Measurements from ENCODE around the gene GPR143. TPM values are rescaled to one million over a fixed set of nuclear protein-coding genes. Genes with fewer than 3 reads are reported as not detected.

Gene GPR143
- total and polyA plus RNA-seq, 4 donors = 0.33 to 1.4 (median 0.48) TPM

DNA sequence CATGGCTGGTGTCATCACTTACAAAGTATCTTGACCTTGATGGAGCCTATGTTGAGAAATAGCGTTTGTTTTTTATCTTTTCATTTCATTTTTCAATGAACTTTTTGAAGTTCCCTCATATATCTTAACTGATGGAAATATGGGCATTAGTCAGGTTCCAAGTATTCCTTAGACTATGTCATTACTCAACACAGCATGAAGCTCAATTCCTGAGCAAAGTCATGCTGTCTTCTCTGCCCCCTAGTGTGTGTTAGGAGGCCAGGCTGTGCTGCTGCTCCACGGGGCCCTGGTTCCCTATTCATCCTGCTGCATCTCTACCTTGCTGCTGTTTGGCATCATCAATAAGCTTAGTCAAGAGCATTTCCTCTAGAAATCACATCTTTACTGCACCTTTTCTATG is 40.9 kb downstream of the GPR143 start:
- no peak overlapping the region for H3K9ac ChIP-seq (ENCODE audit: low read depth in 1 of 2, low read length in 2 of 2)
- no peaks in the 10 kb centered on the region for H3K4me1 ChIP-seq (ENCODE audit: control insufficient read depth in 4 of 4, insufficient read depth in 4 of 4, low read length in 3 of 4)
- H3K27ac ChIP-seq (ENCODE audit: low read depth in 1 of 2, low read length in 2 of 2) = no peak overlapping the region
- no peak overlapping the region for H3K4me3 ChIP-seq (ENCODE audit: low read depth in 1 of 3, low read length in 3 of 3)
- WGBS = 94% methylated on average over 2 of the region's 2 CpGs
- H3K27me3 ChIP-seq (ENCODE audit: control insufficient read depth in 4 of 4, insufficient read depth in 4 of 4, low read length in 3 of 4) = no peaks in the 10 kb centered on the region
- peaks cover 0 to 42% (median 5%) of the 10 kb centered on the region in 4 donors for H3K9me3 ChIP-seq (ENCODE audit: control insufficient read depth in 4 of 4, low read length in 3 of 4)
- peaks cover 0 to 4% (median 0%) of the 10 kb centered on the region in 4 donors for H3K36me3 ChIP-seq (ENCODE audit: control insufficient read depth in 4 of 4, insufficient read depth in 3 of 4, low read depth in 1 of 4, low read length in 3 of 4)
- TF ChIP-seq TAF1 (conservative IDR thresholded peaks at IDR 0.05) (no peak), FOXA2 (IDR thresholded peaks at IDR 0.05) (no peak), RXRA (IDR thresholded peaks at IDR 0.05) (no peak), YY1 (IDR thresholded peaks at IDR 0.05) (no peak), SP1 (IDR thresholded peaks at IDR 0.05) (no peak), RAD21 (IDR thresholded peaks at IDR 0.05) (no peak), FOXA1 (IDR thresholded peaks at IDR 0.05) (no peak), HNF4A (conservative IDR thresholded peaks at IDR 0.05) (no peak), NR2F2 (IDR thresholded peaks at IDR 0.05) (no peak)
- TF ChIP-seq, protein P1, sequence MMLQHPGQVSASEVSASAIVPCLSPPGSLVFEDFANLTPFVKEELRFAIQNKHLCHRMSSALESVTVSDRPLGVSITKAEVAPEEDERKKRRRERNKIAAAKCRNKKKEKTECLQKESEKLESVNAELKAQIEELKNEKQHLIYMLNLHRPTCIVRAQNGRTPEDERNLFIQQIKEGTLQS (IDR thresholded peaks at IDR 0.05) = no peak
- TF ChIP-seq, protein P2, sequence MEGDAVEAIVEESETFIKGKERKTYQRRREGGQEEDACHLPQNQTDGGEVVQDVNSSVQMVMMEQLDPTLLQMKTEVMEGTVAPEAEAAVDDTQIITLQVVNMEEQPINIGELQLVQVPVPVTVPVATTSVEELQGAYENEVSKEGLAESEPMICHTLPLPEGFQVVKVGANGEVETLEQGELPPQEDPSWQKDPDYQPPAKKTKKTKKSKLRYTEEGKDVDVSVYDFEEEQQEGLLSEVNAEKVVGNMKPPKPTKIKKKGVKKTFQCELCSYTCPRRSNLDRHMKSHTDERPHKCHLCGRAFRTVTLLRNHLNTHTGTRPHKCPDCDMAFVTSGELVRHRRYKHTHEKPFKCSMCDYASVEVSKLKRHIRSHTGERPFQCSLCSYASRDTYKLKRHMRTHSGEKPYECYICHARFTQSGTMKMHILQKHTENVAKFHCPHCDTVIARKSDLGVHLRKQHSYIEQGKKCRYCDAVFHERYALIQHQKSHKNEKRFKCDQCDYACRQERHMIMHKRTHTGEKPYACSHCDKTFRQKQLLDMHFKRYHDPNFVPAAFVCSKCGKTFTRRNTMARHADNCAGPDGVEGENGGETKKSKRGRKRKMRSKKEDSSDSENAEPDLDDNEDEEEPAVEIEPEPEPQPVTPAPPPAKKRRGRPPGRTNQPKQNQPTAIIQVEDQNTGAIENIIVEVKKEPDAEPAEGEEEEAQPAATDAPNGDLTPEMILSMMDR (IDR thresholded peaks at IDR 0.05; ENCODE audit: low read depth, low read length, missing input control) = no peak
- TF ChIP-seq, protein P3, sequence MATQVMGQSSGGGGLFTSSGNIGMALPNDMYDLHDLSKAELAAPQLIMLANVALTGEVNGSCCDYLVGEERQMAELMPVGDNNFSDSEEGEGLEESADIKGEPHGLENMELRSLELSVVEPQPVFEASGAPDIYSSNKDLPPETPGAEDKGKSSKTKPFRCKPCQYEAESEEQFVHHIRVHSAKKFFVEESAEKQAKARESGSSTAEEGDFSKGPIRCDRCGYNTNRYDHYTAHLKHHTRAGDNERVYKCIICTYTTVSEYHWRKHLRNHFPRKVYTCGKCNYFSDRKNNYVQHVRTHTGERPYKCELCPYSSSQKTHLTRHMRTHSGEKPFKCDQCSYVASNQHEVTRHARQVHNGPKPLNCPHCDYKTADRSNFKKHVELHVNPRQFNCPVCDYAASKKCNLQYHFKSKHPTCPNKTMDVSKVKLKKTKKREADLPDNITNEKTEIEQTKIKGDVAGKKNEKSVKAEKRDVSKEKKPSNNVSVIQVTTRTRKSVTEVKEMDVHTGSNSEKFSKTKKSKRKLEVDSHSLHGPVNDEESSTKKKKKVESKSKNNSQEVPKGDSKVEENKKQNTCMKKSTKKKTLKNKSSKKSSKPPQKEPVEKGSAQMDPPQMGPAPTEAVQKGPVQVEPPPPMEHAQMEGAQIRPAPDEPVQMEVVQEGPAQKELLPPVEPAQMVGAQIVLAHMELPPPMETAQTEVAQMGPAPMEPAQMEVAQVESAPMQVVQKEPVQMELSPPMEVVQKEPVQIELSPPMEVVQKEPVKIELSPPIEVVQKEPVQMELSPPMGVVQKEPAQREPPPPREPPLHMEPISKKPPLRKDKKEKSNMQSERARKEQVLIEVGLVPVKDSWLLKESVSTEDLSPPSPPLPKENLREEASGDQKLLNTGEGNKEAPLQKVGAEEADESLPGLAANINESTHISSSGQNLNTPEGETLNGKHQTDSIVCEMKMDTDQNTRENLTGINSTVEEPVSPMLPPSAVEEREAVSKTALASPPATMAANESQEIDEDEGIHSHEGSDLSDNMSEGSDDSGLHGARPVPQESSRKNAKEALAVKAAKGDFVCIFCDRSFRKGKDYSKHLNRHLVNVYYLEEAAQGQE (IDR thresholded peaks at IDR 0.05) = no peak
- TF ChIP-seq, protein P4, sequence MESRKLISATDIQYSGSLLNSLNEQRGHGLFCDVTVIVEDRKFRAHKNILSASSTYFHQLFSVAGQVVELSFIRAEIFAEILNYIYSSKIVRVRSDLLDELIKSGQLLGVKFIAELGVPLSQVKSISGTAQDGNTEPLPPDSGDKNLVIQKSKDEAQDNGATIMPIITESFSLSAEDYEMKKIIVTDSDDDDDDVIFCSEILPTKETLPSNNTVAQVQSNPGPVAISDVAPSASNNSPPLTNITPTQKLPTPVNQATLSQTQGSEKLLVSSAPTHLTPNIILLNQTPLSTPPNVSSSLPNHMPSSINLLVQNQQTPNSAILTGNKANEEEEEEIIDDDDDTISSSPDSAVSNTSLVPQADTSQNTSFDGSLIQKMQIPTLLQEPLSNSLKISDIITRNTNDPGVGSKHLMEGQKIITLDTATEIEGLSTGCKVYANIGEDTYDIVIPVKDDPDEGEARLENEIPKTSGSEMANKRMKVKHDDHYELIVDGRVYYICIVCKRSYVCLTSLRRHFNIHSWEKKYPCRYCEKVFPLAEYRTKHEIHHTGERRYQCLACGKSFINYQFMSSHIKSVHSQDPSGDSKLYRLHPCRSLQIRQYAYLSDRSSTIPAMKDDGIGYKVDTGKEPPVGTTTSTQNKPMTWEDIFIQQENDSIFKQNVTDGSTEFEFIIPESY (IDR thresholded peaks at IDR 0.05) = no peak
- TF ChIP-seq, protein P5, sequence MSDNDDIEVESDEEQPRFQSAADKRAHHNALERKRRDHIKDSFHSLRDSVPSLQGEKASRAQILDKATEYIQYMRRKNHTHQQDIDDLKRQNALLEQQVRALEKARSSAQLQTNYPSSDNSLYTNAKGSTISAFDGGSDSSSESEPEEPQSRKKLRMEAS (IDR thresholded peaks at IDR 0.05) = no peak
- no peak for DNase-seq (ENCODE audit: low spot score)

DNA sequence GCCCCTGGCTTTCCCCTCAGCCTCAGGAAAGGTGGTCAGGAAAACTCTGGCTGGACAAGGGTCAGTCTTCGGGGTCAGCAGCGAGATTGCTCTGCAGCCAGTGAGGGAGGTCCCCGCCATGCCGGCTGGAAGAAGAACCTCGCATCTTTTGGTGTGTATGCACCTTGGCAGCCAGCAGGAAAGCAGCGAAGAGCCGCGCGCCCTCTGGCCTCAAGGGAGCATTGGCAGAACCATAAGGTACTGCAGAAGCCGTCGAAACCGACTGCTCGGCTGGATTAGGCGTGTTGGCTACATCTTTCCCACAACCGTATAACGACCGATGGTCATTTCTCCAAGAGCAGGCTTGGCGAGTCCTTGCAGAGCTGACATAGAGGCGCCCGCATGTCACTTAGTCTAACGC is 48.3 kb downstream of the GPR143 start:
- WGBS = 98% methylated on average over 21 of the region's 21 CpGs
- peaks cover 0 to 7% (median under 1%) of the 10 kb centered on the region in 4 donors for H3K9me3 ChIP-seq (ENCODE audit: control insufficient read depth in 4 of 4, low read length in 3 of 4)
- no peak for DNase-seq (ENCODE audit: low spot score)
- TF ChIP-seq FOXA2 (IDR thresholded peaks at IDR 0.05) (no peak), HNF4A (conservative IDR thresholded peaks at IDR 0.05) (no peak), NR2F2 (IDR thresholded peaks at IDR 0.05) (no peak), YY1 (IDR thresholded peaks at IDR 0.05) (no peak), FOXA1 (IDR thresholded peaks at IDR 0.05) (no peak), GABPA (IDR thresholded peaks at IDR 0.05 in 1 of 2, conservative IDR thresholded peaks at IDR 0.05 in 1 of 2) (no peak), HNF4G (IDR thresholded peaks at IDR 0.05) (no peak), SP1 (IDR thresholded peaks at IDR 0.05) (no peak), RAD21 (IDR thresholded peaks at IDR 0.05) (no peak), JUND (IDR thresholded peaks at IDR 0.05) (no peak), TAF1 (conservative IDR thresholded peaks at IDR 0.05) (no peak), RXRA (IDR thresholded peaks at IDR 0.05) (no peak)
- TF ChIP-seq, protein P1 (IDR thresholded peaks at IDR 0.05) = no peak
- TF ChIP-seq, protein P3 (IDR thresholded peaks at IDR 0.05) = no peak
- TF ChIP-seq, protein P4 (IDR thresholded peaks at IDR 0.05) = no peak

More for the DNA sequence above, 48.3 kb downstream of the GPR143 start:
- Histone ChIP-seq H3K9ac (ENCODE audit: low read depth in 1 of 2, low read length in 2 of 2) (no peak overlapping the region), H3K36me3 (ENCODE audit: control insufficient read depth in 4 of 4, insufficient read depth in 3 of 4, low read depth in 1 of 4, low read length in 3 of 4) (peaks cover 2 to 51% (median 18%) of the 10 kb centered on the region in 4 donors), H3K4me1 (ENCODE audit: control insufficient read depth in 4 of 4, insufficient read depth in 4 of 4, low read length in 3 of 4) (no peaks in the 10 kb centered on the region), H3K27ac (ENCODE audit: low read depth in 1 of 2, low read length in 2 of 2) (no peak overlapping the region), H3K27me3 (ENCODE audit: control insufficient read depth in 4 of 4, insufficient read depth in 4 of 4, low read length in 3 of 4) (no peaks in the 10 kb centered on the region), H3K4me3 (ENCODE audit: low read depth in 1 of 3, low read length in 3 of 3) (no peak overlapping the region)
